Natural killer cell (primary cell): ENCODE data around the gene BEAN1. TPM values are rescaled to one million over a fixed set of nuclear protein-coding genes. Genes with fewer than 3 reads are reported as not detected.

ENCODE experiments used
- ATAC-seq, 3 donors: fragments of 150-1000 bp in 2 of 3; fragments of 200-7000 bp in 1 of 3; cut with Tn5 transposase; 1 replicate in 1 of 3; 2 replicates in 2 of 3; pipeline ENCODE4 v1.10.0; 2021; ENCODE audit warnings: mild to moderate bottlenecking in 2 of 3, moderate library complexity in 2 of 3
- DNase-seq, 2 donors: peaks; one replicate each; pipeline versions ENCODE4 v3.0.0 to v3.0.0-alpha.2; 2013 to 2021; ENCODE audit warnings: mixed read lengths in 1 of 2
- H3K27ac ChIP-seq: one replicate; pipeline ENCODE4 v1.5.1; 2013; ENCODE audit warnings: mild to moderate bottlenecking, low read length
- H3K27me3 ChIP-seq: one replicate; pipeline ENCODE4 v1.6.1; 2013; ENCODE audit warnings: low read length; ENCODE audit not compliant: control insufficient read depth, insufficient read depth
- H3K36me3 ChIP-seq: one replicate; pipeline ENCODE4 v1.6.1; 2013; ENCODE audit warnings: low read length; ENCODE audit not compliant: control insufficient read depth, insufficient read depth
- H3K4me1 ChIP-seq: one replicate; pipeline ENCODE4 v1.6.1; 2013; ENCODE audit warnings: low read length; ENCODE audit not compliant: control insufficient read depth, insufficient read depth
- H3K4me3 ChIP-seq: one replicate; pipeline ENCODE4 v1.5.1; 2013; ENCODE audit warnings: low read length
- H3K9me3 ChIP-seq: one replicate; pipeline ENCODE4 v1.6.1; 2013; ENCODE audit warnings: low read length; ENCODE audit not compliant: control insufficient read depth, insufficient read depth
- H3K27ac Mint-ChIP-seq, 2 donors: one replicate each; pipeline ENCODE4 v1.8.0; 2022; ENCODE audit warnings: mild to moderate bottlenecking in 2 of 2, mixed read lengths in 2 of 2, moderate library complexity in 1 of 2
- H3K27me3 Mint-ChIP-seq, 2 donors: one replicate each; pipeline ENCODE4 v1.8.0; 2022; ENCODE audit warnings: low read depth in 2 of 2, mixed read lengths in 2 of 2
- H3K36me3 Mint-ChIP-seq: one replicate; pipeline ENCODE4 v1.8.0; 2022; ENCODE audit warnings: mixed read lengths
- H3K4me1 Mint-ChIP-seq, 2 donors: one replicate each; pipeline ENCODE4 v1.8.0; 2022; ENCODE audit warnings: mixed read lengths in 2 of 2
- H3K4me3 Mint-ChIP-seq: one replicate; pipeline ENCODE4 v1.8.0; 2022; ENCODE audit warnings: mild to moderate bottlenecking, moderate library complexity, mixed read lengths
- H3K9me3 Mint-ChIP-seq, 2 donors: one replicate each; pipeline ENCODE4 v1.8.0; 2022; ENCODE audit warnings: mixed read lengths in 2 of 2
- CTCF ChIP-seq: fragments of 200-600 bp; IDR thresholded peaks from one replicate; pipeline ENCODE4 v1.8.0; 2022; ENCODE audit warnings: antibody characterized with exemption
- WGBS: methylation state at CpG from one replicate; pipeline ENCODE4 v1.1.7; 2013; ENCODE audit warnings: missing lambda C conversion rate; ENCODE audit not compliant: insufficient coverage; 5-methylcytosine and 5-hydroxymethylcytosine counted together
- intact Hi-C: fragments of 100-400 bp; cut with micrococcal nuclease; formaldehyde crosslinking; loops from one replicate; pipeline ENCODE4 v1.14.2; 2022
- total RNA-seq, 4 donors: library from RNA; stranded (reverse); fragments of 120-200 nt in 1 of 4; gene quantifications; one replicate each; pipeline versions ENCODE4 v1.2.3 to v1.2.4, GENCODE V29; 2013 to 2022

BEAN1 gene
- total RNA-seq, 3 donors from 2014 or later (not counting 1 experiment from before 2014, with no cell fraction given): not detected

- H3K36me3 ChIP-seq: no peaks in the 10 kb centered on the region
- Mint-ChIP-seq H3K9me3 (no peaks in the 10 kb centered on the region), H3K27ac (no peak overlapping the region), H3K4me1 (peaks cover 0 to 4% of the 10 kb centered on the region in 2 donors), H3K4me3 (peak overlapping the region; percentile 45), H3K27me3 (peaks cover 63 to 74% of the 10 kb centered on the region in 2 donors), H3K36me3 (no peaks in the 10 kb centered on the region)
- DNase-seq: no peak
- peaks cover 29% of the 10 kb centered on the region for H3K27me3 ChIP-seq
- no peaks in the 10 kb centered on the region for H3K9me3 ChIP-seq
- H3K27ac ChIP-seq: no peak overlapping the region
- H3K4me3 ChIP-seq: no peak overlapping the region
- peaks cover 12% of the 10 kb centered on the region for H3K4me1 ChIP-seq
- 35% methylated on average over 11 of the region's 11 CpGs for WGBS
- no peak for TF ChIP-seq CTCF
- intact Hi-C loops: no loop called here
- no peak for ATAC-seq
These were observed 1.7 kb downstream of the BEAN1 start for GRCh38 chr16:66428682-66429251.

- no peaks in the 10 kb centered on the region for H3K36me3 ChIP-seq
- WGBS: 59% methylated on average over 9 of the region's 9 CpGs
- H3K4me1 Mint-ChIP-seq: peaks cover 0 to 4% of the 10 kb centered on the region in 2 donors
- H3K9me3 ChIP-seq: no peaks in the 10 kb centered on the region
- peaks cover 29% of the 10 kb centered on the region for H3K27me3 ChIP-seq
- peaks cover 12% of the 10 kb centered on the region for H3K4me1 ChIP-seq
- H3K36me3 Mint-ChIP-seq: no peaks in the 10 kb centered on the region
- H3K4me3 ChIP-seq: no peak overlapping the region
- H3K4me3 Mint-ChIP-seq: no peak overlapping the region
- H3K9me3 Mint-ChIP-seq: no peaks in the 10 kb centered on the region
- no peak for ATAC-seq
- H3K27me3 Mint-ChIP-seq: peaks cover 59 to 68% of the 10 kb centered on the region in 2 donors
- DNase-seq: no peak
- H3K27ac ChIP-seq: no peak overlapping the region
- intact Hi-C loops: no loop called here
- TF ChIP-seq CTCF: no peak
- no peak overlapping the region for H3K27ac Mint-ChIP-seq
These were observed 2.3 kb downstream of the BEAN1 start for GRCh38 chr16:66429290-66429962.

- TF ChIP-seq CTCF: no peak
- Histone ChIP-seq H3K4me1 (peaks cover 12% of the 10 kb centered on the region), H3K9me3 (no peaks in the 10 kb centered on the region), H3K36me3 (no peaks in the 10 kb centered on the region), H3K27ac (no peak overlapping the region), H3K27me3 (peaks cover 26% of the 10 kb centered on the region), H3K4me3 (no peak overlapping the region)
- WGBS: 89% methylated on average over 2 of the region's 3 CpGs
- H3K36me3 Mint-ChIP-seq: no peaks in the 10 kb centered on the region
- intact Hi-C loops: no loop called here
- H3K27ac Mint-ChIP-seq: no peak overlapping the region
- H3K9me3 Mint-ChIP-seq: no peaks in the 10 kb centered on the region
- ATAC-seq (no peak), DNase-seq (no peak)
- H3K27me3 Mint-ChIP-seq: peaks cover 52 to 60% of the 10 kb centered on the region in 2 donors
- H3K4me3 Mint-ChIP-seq: no peak overlapping the region
- peaks cover 0 to 4% of the 10 kb centered on the region in 2 donors for H3K4me1 Mint-ChIP-seq
These were observed 3.1 kb downstream of the BEAN1 start for GRCh38 chr16:66430214-66430613.
